PC-9 (cell line): Measurements from ENCODE around the gene F11R. TPM values are rescaled to one million over a fixed set of nuclear protein-coding genes. Genes with fewer than 3 reads are reported as not detected.
A peak's percentile ranks its signal among the peaks of the same experiment; 100 is the strongest.

Experiments
- BruUV-seq: library from RNA; stranded (reverse); fragments of 400-500 nt; replicated peaks from 2 replicates; lab custom pipeline; 2021; lab: Mats Ljungman, UMichigan
- CTCF ChIA-PET: fragments of 300-600 bp; sonication (Branson Sonifier 250); formaldehyde crosslinking; loops from one replicate; lab custom pipeline; 2022; ENCODE audit warnings: antibody characterized with exemption; lab: Charles Lee
- POLR2A ChIA-PET: fragments of 300-600 bp; sonication (Branson Sonifier 250); formaldehyde crosslinking; loops from one replicate; lab custom pipeline; 2022; ENCODE audit warnings: antibody characterized with exemption; ENCODE audit not compliant: unreplicated experiment; lab: Charles Lee
- DNase-seq, 2 experiments: peaks; one replicate each; pipeline versions ENCODE4 v3.0.0 to v3.0.0-alpha.2; 2015 to 2022; ENCODE audit warnings: mixed read lengths in 1 of 2
- H2AFZ ChIP-seq: fragments of 200-600 bp; sonication (generic); 2 replicates; pipeline ENCODE4 v1.8.1; 2017; ENCODE audit warnings: antibody characterized with exemption
- H3F3A ChIP-seq: fragments of 200-600 bp; sonication (generic); 2 replicates; pipeline ENCODE4 v1.8.1; 2017; ENCODE audit warnings: antibody characterized with exemption, mild to moderate bottlenecking, low read depth; ENCODE audit not compliant: insufficient read depth
- H3K27ac ChIP-seq: fragments of 200-600 bp; sonication (generic); 2 replicates; pipeline ENCODE4 v1.6.1; 2016; ENCODE audit warnings: mixed run types
- H3K27me3 ChIP-seq: fragments of 200-600 bp; sonication (generic); 2 replicates; pipeline ENCODE4 v1.6.1; 2016; ENCODE audit warnings: low read depth, mixed run types; ENCODE audit not compliant: insufficient read depth
- H3K36me3 ChIP-seq: fragments of 200-600 bp; sonication (generic); 2 replicates; pipeline ENCODE4 v1.6.1; 2016; ENCODE audit warnings: low read depth, mixed run types
- H3K4me1 ChIP-seq: fragments of 200-600 bp; sonication (generic); replicated peaks from 2 replicates; pipeline ENCODE4 v1.6.1; 2016; ENCODE audit warnings: mixed run types; ENCODE audit not compliant: insufficient read depth
- H3K4me2 ChIP-seq: fragments of 200-600 bp; sonication (generic); 2 replicates; pipeline ENCODE4 v1.6.1; 2017; ENCODE audit warnings: mixed run types
- H3K4me3 ChIP-seq: fragments of 200-600 bp; sonication (generic); 2 replicates; pipeline ENCODE4 v1.6.1; 2016; ENCODE audit warnings: mixed run types
- H3K79me2 ChIP-seq: fragments of 200-600 bp; sonication (generic); 2 replicates; pipeline ENCODE4 v1.6.1; 2017; ENCODE audit warnings: low read depth, mixed run types
- H3K9me2 ChIP-seq: fragments of 200-600 bp; sonication (generic); 2 replicates; pipeline ENCODE4 v1.8.1; 2017; ENCODE audit warnings: mild to moderate bottlenecking; ENCODE audit not compliant: insufficient read depth
- H3K9me3 ChIP-seq: fragments of 200-600 bp; sonication (generic); 2 replicates; pipeline ENCODE4 v1.8.1; 2016; ENCODE audit warnings: low read depth; ENCODE audit not compliant: insufficient read depth
- H4K20me1 ChIP-seq: fragments of 200-600 bp; sonication (generic); 2 replicates; pipeline ENCODE4 v1.8.1; 2017; ENCODE audit not compliant: insufficient read depth
- CTCF ChIP-seq: fragments of 200-600 bp; sonication (generic); conservative IDR thresholded peaks from 2 replicates; pipeline ENCODE4 v1.6.1; 2017; ENCODE audit warnings: mixed run types, antibody characterized with exemption, mild to moderate bottlenecking, moderate library complexity
- EZH2 ChIP-seq: fragments of 200-600 bp; sonication (generic); IDR thresholded peaks from 2 replicates; pipeline ENCODE4 v1.8.0; 2017; ENCODE audit warnings: antibody characterized with exemption, low read depth
- intact Hi-C: fragments of 100-400 bp; cut with micrococcal nuclease; formaldehyde crosslinking; loops from one replicate; pipeline ENCODE4 v1.10.0; 2022; ENCODE audit not compliant: unreplicated experiment
- total RNA-seq: library from RNA; stranded (reverse); gene quantifications from 2 replicates; pipeline ENCODE4 v1.2.3, GENCODE V29; 2021

Gene F11R
- total RNA-seq, 1 experiment from 2014 or later: 117 TPM

GRCh38 chr1:160953030-160953429 lies 67.9 kb downstream of the F11R start:
- Histone ChIP-seq H3K27ac (no peak overlapping the region), H3K4me1 (no peaks in the 10 kb centered on the region), H3K36me3 (no peaks in the 10 kb centered on the region), H2AFZ (no peak overlapping the region), H3K79me2 (no peaks in the 10 kb centered on the region), H3K4me2 (no peak overlapping the region), H3K27me3 (no peaks in the 10 kb centered on the region), H3F3A (no peaks in the 10 kb centered on the region), H4K20me1 (no peaks in the 10 kb centered on the region), H3K9me3 (no peaks in the 10 kb centered on the region), H3K9me2 (no peaks in the 10 kb centered on the region), H3K4me3 (no peak overlapping the region)
- ChIA-PET CTCF (interaction anchor here (0.6 kb wide), 1 partner anchor 401 kb away, joined by 13 read pairs; no protein-coding TSS in a partner anchor), POLR2A (no interaction called here)
- BruUV-seq: no TSS peak
- intact Hi-C loops: loop anchor here (5.0 kb wide), 1 partner anchor 176 kb away; no protein-coding TSS in a partner anchor
- DNase-seq: no peak
- TF ChIP-seq CTCF (no peak), EZH2 (no peak)

GRCh38 chr1:160952129-160952510 lies 68.8 kb downstream of the F11R start:
- Histone ChIP-seq H3K9me2 (no peaks in the 10 kb centered on the region), H2AFZ (no peak overlapping the region), H3F3A (no peaks in the 10 kb centered on the region), H3K36me3 (no peaks in the 10 kb centered on the region), H3K27me3 (no peaks in the 10 kb centered on the region), H3K4me2 (no peak overlapping the region), H3K9me3 (no peaks in the 10 kb centered on the region), H4K20me1 (no peaks in the 10 kb centered on the region), H3K79me2 (no peaks in the 10 kb centered on the region), H3K27ac (no peak overlapping the region), H3K4me1 (no peaks in the 10 kb centered on the region), H3K4me3 (no peak overlapping the region)
- CTCF ChIA-PET: interaction anchor here (0.6 to 2.0 kb wide), 6 partner anchors 34 to 271 kb away, joined by 4 to 8 read pairs (median 5); no protein-coding TSS in a partner anchor
- intact Hi-C loops: loop anchor here (5.0 kb wide), 1 partner anchor 175 kb away; no protein-coding TSS in a partner anchor
- no TSS peak for BruUV-seq
- no peak for TF ChIP-seq EZH2
- TF ChIP-seq CTCF: no peak
- POLR2A ChIA-PET: no interaction called here
- DNase-seq: no peak

- intact Hi-C loops: loop anchor here (1.0 to 5.0 kb wide), 4 partner anchors 116 to 271 kb away; no protein-coding TSS in a partner anchor
- Histone ChIP-seq H3K27ac (no peak overlapping the region), H3F3A (no peaks in the 10 kb centered on the region), H3K27me3 (no peaks in the 10 kb centered on the region), H4K20me1 (no peaks in the 10 kb centered on the region), H3K9me2 (no peaks in the 10 kb centered on the region), H3K79me2 (no peaks in the 10 kb centered on the region), H2AFZ (no peak overlapping the region), H3K4me2 (no peak overlapping the region), H3K9me3 (no peaks in the 10 kb centered on the region), H3K36me3 (no peaks in the 10 kb centered on the region), H3K4me3 (no peak overlapping the region), H3K4me1 (no peaks in the 10 kb centered on the region)
- no TSS peak for BruUV-seq
- TF ChIP-seq EZH2 (no peak), CTCF (peak; percentile 83)
- peak; percentile 40 to 62 for DNase-seq
- CTCF ChIA-PET: interaction anchor here (0.6 to 2.0 kb wide), 6 partner anchors 34 to 270 kb away, joined by 4 to 8 read pairs (median 5); no protein-coding TSS in a partner anchor
- POLR2A ChIA-PET: interaction anchor here (0.7 kb wide), 1 partner anchor 183 kb away, joined by 5 read pairs; no protein-coding TSS in a partner anchor
These were observed 69.4 kb downstream of the F11R start for GRCh38 chr1:160951443-160952128.
